Thyroid gland (tissue), 4 donors: ENCODE data around the gene TDRD1. TPM values are rescaled to one million over a fixed set of nuclear protein-coding genes. Genes with fewer than 3 reads are reported as not detected.
"Not testable (repeated sequence)": the region's sequence is repeated elsewhere in the genome, so short reads cannot be mapped to it uniquely, and the experiment has no call there.

Source experiments
- DNase-seq, 2 donors: peaks; one replicate each; pipeline ENCODE4 v3.0.0-alpha.2; 2019
- H3K27ac ChIP-seq, 3 donors: fragments of 200-600 bp; sonication (generic); 1 replicate in 2 of 3; 2 replicates in 1 of 3; pipeline ENCODE4 v1.5.1; 2016 to 2019; ENCODE audit warnings: mild to moderate bottlenecking in 1 of 3, moderate library complexity in 1 of 3
- H3K27me3 ChIP-seq: fragments of 200-600 bp; sonication (generic); one replicate; pipeline ENCODE4 v1.5.1; 2019
- H3K36me3 ChIP-seq, 2 donors: fragments of 200-600 bp; sonication (generic); one replicate each; pipeline ENCODE4 v1.5.1; 2016 to 2019
- H3K4me1 ChIP-seq, 2 donors: fragments of 200-600 bp; sonication (generic); one replicate each; pipeline ENCODE4 v1.5.1; 2017 to 2019
- H3K4me3 ChIP-seq, 3 donors: fragments of 200-600 bp; sonication (generic); replicated peaks in 1 of 3; 1 replicate in 2 of 3; 2 replicates in 1 of 3; pipeline ENCODE4 v1.5.1; 2016; ENCODE audit warnings: mild to moderate bottlenecking in 1 of 3
- H3K9me3 ChIP-seq: fragments of 200-600 bp; sonication (generic); one replicate; pipeline ENCODE4 v1.5.1; 2017
- POLR2A ChIP-seq, 2 donors: fragments of 450-650 bp; IDR thresholded peaks; one replicate each; pipeline ENCODE4 v1.6.1; 2017; ENCODE audit warnings: antibody characterized with exemption in 2 of 2, mild to moderate bottlenecking in 2 of 2, moderate library complexity in 1 of 2
- WGBS, 2 donors: methylation state at CpG; one replicate each; pipeline ENCODE4 v1.1.5; 2017; 5-methylcytosine and 5-hydroxymethylcytosine counted together
- intact Hi-C: fragments of 100-400 bp; cut with DNase I; formaldehyde crosslinking; loops from one replicate; pipeline ENCODE4 v1.15.1; 2023
- total RNA-seq, 4 donors: library from RNA; depleted of rRNA; stranded (reverse); fragments of >200 nt; gene quantifications; one replicate each; pipeline ENCODE4 v1.2.3, GENCODE V29; 2016
- TF ChIP-seq, protein P1 (sequence below), 6 experiments: fragments of 200-600 bp in 3 of 6; fragments of 450-650 bp in 3 of 6; sonication (generic) in 3 of 6; IDR thresholded peaks; one replicate each; pipeline ENCODE4 v1.5.1; 2016 to 2019; ENCODE audit warnings: antibody characterized with exemption in 6 of 6, mild to moderate bottlenecking in 2 of 6, inconsistent platforms in 1 of 6, moderate library complexity in 1 of 6

The TDRD1 gene
- total RNA-seq, 4 donors from 2014 or later: 0.22 to 0.67 TPM; not detected in 2

DNA sequence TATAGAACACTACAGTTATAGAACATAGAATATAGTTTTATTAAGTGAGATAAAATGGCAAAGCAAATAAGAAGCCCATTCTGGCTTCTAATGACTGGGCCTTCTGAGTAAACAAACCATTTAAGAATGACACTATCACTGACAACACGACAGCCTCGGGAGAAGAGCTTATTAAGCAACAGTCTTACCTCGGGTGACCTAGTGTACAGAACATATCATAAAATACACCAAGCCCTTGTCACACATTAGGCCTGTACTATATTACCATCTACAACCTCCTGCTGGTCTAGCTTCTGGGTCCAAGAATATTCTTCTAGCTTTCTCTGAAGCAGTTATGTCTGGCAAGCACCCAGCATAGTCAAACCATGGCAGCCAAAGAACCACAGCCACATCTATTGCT, 37.1 kb upstream of the TDRD1 start:
- intact Hi-C loops: no loop called here
- Histone ChIP-seq H3K4me3 (no peak overlapping the region), H3K27ac (no peak overlapping the region), H3K36me3 (peaks cover under 1 to 6% of the 10 kb centered on the region in 2 donors), H3K9me3 (no peaks in the 10 kb centered on the region), H3K27me3 (no peaks in the 10 kb centered on the region), H3K4me1 (no peaks in the 10 kb centered on the region)
- no peak for TF ChIP-seq POLR2A (IDR thresholded peaks at IDR 0.05)
- TF ChIP-seq, protein P1, sequence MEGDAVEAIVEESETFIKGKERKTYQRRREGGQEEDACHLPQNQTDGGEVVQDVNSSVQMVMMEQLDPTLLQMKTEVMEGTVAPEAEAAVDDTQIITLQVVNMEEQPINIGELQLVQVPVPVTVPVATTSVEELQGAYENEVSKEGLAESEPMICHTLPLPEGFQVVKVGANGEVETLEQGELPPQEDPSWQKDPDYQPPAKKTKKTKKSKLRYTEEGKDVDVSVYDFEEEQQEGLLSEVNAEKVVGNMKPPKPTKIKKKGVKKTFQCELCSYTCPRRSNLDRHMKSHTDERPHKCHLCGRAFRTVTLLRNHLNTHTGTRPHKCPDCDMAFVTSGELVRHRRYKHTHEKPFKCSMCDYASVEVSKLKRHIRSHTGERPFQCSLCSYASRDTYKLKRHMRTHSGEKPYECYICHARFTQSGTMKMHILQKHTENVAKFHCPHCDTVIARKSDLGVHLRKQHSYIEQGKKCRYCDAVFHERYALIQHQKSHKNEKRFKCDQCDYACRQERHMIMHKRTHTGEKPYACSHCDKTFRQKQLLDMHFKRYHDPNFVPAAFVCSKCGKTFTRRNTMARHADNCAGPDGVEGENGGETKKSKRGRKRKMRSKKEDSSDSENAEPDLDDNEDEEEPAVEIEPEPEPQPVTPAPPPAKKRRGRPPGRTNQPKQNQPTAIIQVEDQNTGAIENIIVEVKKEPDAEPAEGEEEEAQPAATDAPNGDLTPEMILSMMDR (IDR thresholded peaks at IDR 0.05): no peak
- 75 to 94% methylated on average over 3 of the region's 3 CpGs for WGBS, 2 donors
- DNase-seq: no peak

DNA sequence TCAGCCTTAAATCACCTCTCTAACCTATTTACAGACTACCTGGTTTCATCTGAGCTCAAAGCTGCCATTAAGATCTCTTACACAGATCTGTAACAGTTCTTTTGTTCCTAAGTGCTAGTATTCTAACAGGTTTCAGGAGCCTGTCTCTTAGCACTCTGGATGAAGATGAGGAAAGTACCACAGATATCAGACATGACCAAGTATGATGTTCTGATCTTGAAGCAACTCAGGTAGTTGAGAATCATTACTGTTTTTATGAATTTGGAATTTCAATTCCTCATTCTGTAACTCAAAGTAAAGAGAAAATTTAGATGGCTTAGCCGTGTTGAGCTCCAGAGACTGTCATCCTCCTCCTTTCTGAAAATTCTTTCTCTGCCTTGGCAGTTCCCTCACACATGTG, 36.0 kb upstream of the TDRD1 start:
- TF ChIP-seq, protein P1 (IDR thresholded peaks at IDR 0.05): no peak
- TF ChIP-seq POLR2A (IDR thresholded peaks at IDR 0.05): no peak
- 96 to 100% methylated on average over 1 of the region's 1 CpG for WGBS, 2 donors

DNA sequence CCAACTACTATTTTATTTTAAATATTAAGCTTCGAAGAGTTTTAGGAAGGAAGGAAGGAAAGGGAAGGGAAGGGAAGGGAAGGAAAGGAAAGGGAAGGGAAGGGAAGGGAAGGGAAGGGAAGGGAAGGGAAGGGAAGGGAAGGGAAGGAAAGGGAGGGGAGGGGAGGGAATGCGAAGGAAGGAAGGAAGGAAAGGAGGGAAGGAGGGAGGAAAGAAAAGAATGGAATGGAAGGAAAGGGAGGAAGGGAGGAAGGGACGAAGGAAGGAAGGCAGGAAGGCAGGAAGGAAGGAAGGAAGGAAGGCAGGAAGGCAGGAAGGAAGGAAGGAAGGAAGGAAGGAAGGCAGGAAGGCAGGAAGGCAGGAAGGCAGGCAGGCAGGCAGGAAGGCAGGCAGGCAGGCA, 29.7 kb upstream of the TDRD1 start:
- H3K36me3 ChIP-seq, H3K4me3 ChIP-seq, H3K27me3 ChIP-seq, H3K27ac ChIP-seq, H3K9me3 ChIP-seq, DNase-seq, H3K4me1 ChIP-seq, intact Hi-C loops: not testable (repeated sequence)
- WGBS, 2 donors: 87 to 90% methylated on average over 3 of the region's 3 CpGs

More for the DNA sequence above, 36.0 kb upstream of the TDRD1 start:
- no peak overlapping the region for H3K27ac ChIP-seq
- DNase-seq: no peak
- H3K4me1 ChIP-seq: no peaks in the 10 kb centered on the region
- no peaks in the 10 kb centered on the region for H3K27me3 ChIP-seq
- peaks cover 0 to 4% of the 10 kb centered on the region in 2 donors for H3K36me3 ChIP-seq
- intact Hi-C loops: no loop called here
- no peaks in the 10 kb centered on the region for H3K9me3 ChIP-seq
- no peak overlapping the region for H3K4me3 ChIP-seq

DNA sequence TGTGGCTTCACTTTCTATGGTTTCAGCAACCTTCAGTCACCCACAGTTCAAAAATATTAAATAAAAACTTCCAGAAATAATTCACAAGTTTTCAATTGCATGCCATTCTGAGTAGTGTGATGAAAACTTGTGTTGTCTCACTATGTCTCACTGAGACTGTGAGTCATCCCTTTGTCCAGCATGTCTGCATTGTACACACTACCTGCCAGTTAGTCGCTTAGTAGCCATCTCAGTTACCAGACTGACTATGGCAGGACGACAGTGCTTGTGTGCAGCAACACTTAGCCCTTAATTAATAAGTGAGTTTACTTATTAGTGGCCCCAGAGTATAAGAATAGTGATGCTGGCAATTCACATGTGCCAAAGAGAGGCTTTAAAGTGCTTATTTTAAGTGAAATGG, 27.7 kb upstream of the TDRD1 start:
- Histone ChIP-seq H3K4me3 (no peak overlapping the region), H3K27me3 (no peaks in the 10 kb centered on the region), H3K9me3 (no peaks in the 10 kb centered on the region), H3K27ac (no peak overlapping the region), H3K4me1 (no peaks in the 10 kb centered on the region), H3K36me3 (peaks cover 0 to 9% of the 10 kb centered on the region in 2 donors)
- no peak for TF ChIP-seq POLR2A (IDR thresholded peaks at IDR 0.05)
- TF ChIP-seq, protein P1 (IDR thresholded peaks at IDR 0.05): no peak
- WGBS, 2 donors: 94 to 95% methylated on average over 2 of the region's 2 CpGs
- intact Hi-C loops: no loop called here
- no peak for DNase-seq

DNA sequence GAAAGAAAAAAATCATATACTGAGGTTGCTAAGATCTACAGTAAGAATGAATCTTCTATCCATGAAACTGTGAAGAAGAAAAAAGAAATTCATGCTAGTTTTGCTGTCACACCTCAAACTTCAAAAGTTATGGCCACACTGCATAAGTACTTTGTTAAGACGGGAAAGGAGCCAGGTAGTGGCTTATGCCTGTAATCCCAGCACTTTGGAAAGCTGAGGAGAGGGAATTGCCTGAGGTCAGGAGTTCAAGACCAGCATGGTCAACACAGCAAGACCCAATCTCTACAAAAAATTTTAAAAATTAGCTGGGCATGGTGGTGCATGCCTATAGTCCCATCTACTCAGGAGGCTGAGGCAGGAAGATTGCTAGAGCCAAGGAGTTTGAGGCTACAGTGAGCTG, 27.3 kb upstream of the TDRD1 start:
- no peak overlapping the region for H3K4me3 ChIP-seq
- TF ChIP-seq POLR2A (IDR thresholded peaks at IDR 0.05): no peak
- TF ChIP-seq, protein P1 (IDR thresholded peaks at IDR 0.05): no peak
- no peaks in the 10 kb centered on the region for H3K4me1 ChIP-seq
- peaks cover 0 to 10% of the 10 kb centered on the region in 2 donors for H3K36me3 ChIP-seq
- WGBS, 2 donors: 97% methylated on average over 1 of the region's 1 CpG
- no peak overlapping the region for H3K27ac ChIP-seq
- no peaks in the 10 kb centered on the region for H3K9me3 ChIP-seq
- no peak for DNase-seq
- intact Hi-C loops: no loop called here
- H3K27me3 ChIP-seq: no peaks in the 10 kb centered on the region

DNA sequence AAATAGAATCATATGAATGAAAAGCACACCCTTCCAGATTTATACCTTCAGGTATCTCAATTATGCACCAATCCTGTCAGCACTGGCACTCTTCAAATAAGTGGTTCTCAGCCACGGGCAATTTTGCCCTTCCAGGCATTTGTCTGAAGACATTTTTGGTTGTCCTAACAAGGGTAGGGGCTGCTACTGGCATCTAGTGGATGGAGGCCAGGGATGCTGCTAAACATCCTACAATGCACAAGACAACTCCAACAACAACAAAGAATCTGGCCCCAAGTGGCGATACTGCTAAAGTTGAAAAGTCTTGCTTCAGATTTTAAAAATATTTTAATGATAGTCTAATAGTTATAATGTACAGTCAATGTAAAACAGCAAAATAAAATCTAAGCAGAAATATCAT, 21.2 kb upstream of the TDRD1 start:
- TF ChIP-seq POLR2A (IDR thresholded peaks at IDR 0.05): no peak
- TF ChIP-seq, protein P1 (IDR thresholded peaks at IDR 0.05): no peak
- 91% methylated on average over 2 of the region's 2 CpGs for WGBS, 2 donors
- no peak overlapping the region for H3K27ac ChIP-seq
- peaks cover 0 to 4% of the 10 kb centered on the region in 2 donors for H3K36me3 ChIP-seq
- intact Hi-C loops: no loop called here
- no peak for DNase-seq
- H3K4me3 ChIP-seq: no peak overlapping the region
- H3K27me3 ChIP-seq: no peaks in the 10 kb centered on the region
- H3K9me3 ChIP-seq: no peaks in the 10 kb centered on the region
- peaks cover under 1 to 4% of the 10 kb centered on the region in 2 donors for H3K4me1 ChIP-seq
